ENCODE measurements around the gene MTOR.
A peak's percentile ranks its signal among the peaks of the same experiment; 100 is the strongest.
"Not testable (repeated sequence)": the region's sequence is repeated elsewhere in the genome, so short reads cannot be mapped to it uniquely, and the experiment has no call there.

Gene MTOR

GRCh38 chr1:11262171-11263049 is at the start of gene MTOR:
TSS of gene MTOR (minus strand) at chr1:11262551. CDS start at chr1:11259409, 3,142 bp downstream.
- peak; percentile 100 for DNase-seq (ENCODE audit: low spot score)

- no peak for DNase-seq (ENCODE audit: low spot score)
These were observed 47.0 kb upstream of the MTOR start for GRCh38 chr1:11309385-11309784.

- DNase-seq (ENCODE audit: low spot score) = no peak
These were observed 46.4 kb upstream of the MTOR start for GRCh38 chr1:11308699-11309224.

GRCh38 chr1:11307852-11308251 is 45.5 kb upstream of the MTOR start:
- no peak for DNase-seq (ENCODE audit: low spot score)

GRCh38 chr1:11305516-11305915 is 43.2 kb upstream of the MTOR start:
- not testable (repeated sequence) for DNase-seq (ENCODE audit: low spot score)

GRCh38 chr1:11302366-11302765 is 40.0 kb upstream of the MTOR start:
- no peak for DNase-seq (ENCODE audit: low spot score)

- no peak for DNase-seq (ENCODE audit: low spot score)
These were observed 39.2 kb upstream of the MTOR start for GRCh38 chr1:11301601-11302000.

- DNase-seq (ENCODE audit: low spot score) = no peak
These were observed 36.8 kb upstream of the MTOR start for GRCh38 chr1:11299225-11299574.

- DNase-seq (ENCODE audit: low spot score) = no peak
These were observed 36.3 kb upstream of the MTOR start for GRCh38 chr1:11298390-11299224.

- DNase-seq (ENCODE audit: low spot score) = not testable (repeated sequence)
These were observed 35.4 kb upstream of the MTOR start for GRCh38 chr1:11297774-11298173.

- no peak for DNase-seq (ENCODE audit: low spot score)
These were observed 33.6 kb upstream of the MTOR start for GRCh38 chr1:11295905-11296304.

GRCh38 chr1:11294951-11295350 is 32.6 kb upstream of the MTOR start:
- DNase-seq (ENCODE audit: low spot score) = no peak

- DNase-seq (ENCODE audit: low spot score) = no peak
These were observed 31.5 kb upstream of the MTOR start for GRCh38 chr1:11293856-11294255.

GRCh38 chr1:11291049-11291448 is 28.7 kb upstream of the MTOR start:
- DNase-seq (ENCODE audit: low spot score) = no peak

GRCh38 chr1:11289064-11289463 is 26.7 kb upstream of the MTOR start:
- DNase-seq (ENCODE audit: low spot score) = no peak

GRCh38 chr1:11286735-11287410 is 24.5 kb upstream of the MTOR start:
- no peak for DNase-seq (ENCODE audit: low spot score)

GRCh38 chr1:11285883-11286734 is 23.8 kb upstream of the MTOR start:
- DNase-seq (ENCODE audit: low spot score) = no peak

GRCh38 chr1:11284784-11285183 is 22.4 kb upstream of the MTOR start:
- DNase-seq (ENCODE audit: low spot score) = no peak

- no peak for DNase-seq (ENCODE audit: low spot score)
These were observed 20.8 kb upstream of the MTOR start for GRCh38 chr1:11283151-11283550.

- DNase-seq (ENCODE audit: low spot score) = no peak
These were observed 19.4 kb upstream of the MTOR start for GRCh38 chr1:11281518-11282331.
